Nephron progenitor cell (in vitro differentiated cells): ENCODE measurements around the gene NDOR1.

Experiments used
- DNase-seq: peaks from one replicate; pipeline ENCODE4 v3.0.0; 2021
- H3K27ac Mint-ChIP-seq: 2 replicates; pipeline ENCODE4 v1.8.0; 2021; ENCODE audit warnings: mild to moderate bottlenecking, moderate library complexity, mixed read lengths
- H3K27me3 Mint-ChIP-seq: 2 replicates; pipeline ENCODE4 v1.8.0; 2021; ENCODE audit warnings: mild to moderate bottlenecking, low read depth, mixed read lengths; ENCODE audit not compliant: poor library complexity
- H3K36me3 Mint-ChIP-seq: 2 replicates; pipeline ENCODE4 v1.8.0; 2021; ENCODE audit warnings: low read depth, mixed read lengths
- H3K4me1 Mint-ChIP-seq: 2 replicates; pipeline ENCODE4 v1.8.0; 2021; ENCODE audit warnings: mixed read lengths
- H3K4me3 Mint-ChIP-seq: 2 replicates; pipeline ENCODE4 v1.8.0; 2021; ENCODE audit warnings: mild to moderate bottlenecking, moderate library complexity, mixed read lengths
- H3K9me3 Mint-ChIP-seq: 2 replicates; pipeline ENCODE4 v1.8.0; 2021; ENCODE audit warnings: mild to moderate bottlenecking, moderate library complexity, mixed read lengths
- CTCF ChIP-seq: fragments of 200-600 bp; sonication (generic); IDR thresholded peaks from 2 replicates; pipeline ENCODE4 v1.5.0; 2021; ENCODE audit warnings: antibody characterized with exemption

NDOR1 gene

GRCh38 chr9:137262909-137263285 lies 57.4 kb downstream of the NDOR1 start:
- Mint-ChIP-seq H3K4me1 (no peaks in the 10 kb centered on the region), H3K27ac (no peak overlapping the region), H3K4me3 (no peak overlapping the region), H3K27me3 (no peaks in the 10 kb centered on the region), H3K9me3 (peaks cover 6% of the 10 kb centered on the region), H3K36me3 (peaks cover 29% of the 10 kb centered on the region)
- no peak for DNase-seq
- no peak for TF ChIP-seq CTCF

- peaks cover 6% of the 10 kb centered on the region for H3K9me3 Mint-ChIP-seq
- no peak overlapping the region for H3K27ac Mint-ChIP-seq
- no peak for TF ChIP-seq CTCF
- H3K4me3 Mint-ChIP-seq, result no peak overlapping the region
- DNase-seq, result no peak
- H3K36me3 Mint-ChIP-seq, result peaks cover 31% of the 10 kb centered on the region
- peaks cover 3% of the 10 kb centered on the region for H3K4me1 Mint-ChIP-seq
- H3K27me3 Mint-ChIP-seq, result no peaks in the 10 kb centered on the region
These were observed 58.0 kb downstream of the NDOR1 start for GRCh38 chr9:137263506-137263905.

GRCh38 chr9:137264067-137264466 lies 58.6 kb downstream of the NDOR1 start:
- no peak for TF ChIP-seq CTCF
- Mint-ChIP-seq H3K4me3 (no peak overlapping the region), H3K27ac (no peak overlapping the region), H3K36me3 (peaks cover 30% of the 10 kb centered on the region), H3K27me3 (no peaks in the 10 kb centered on the region), H3K9me3 (peaks cover 6% of the 10 kb centered on the region), H3K4me1 (peaks cover 7% of the 10 kb centered on the region)
- DNase-seq, result no peak

GRCh38 chr9:137265496-137266161 lies 60.1 kb downstream of the NDOR1 start:
- Mint-ChIP-seq H3K9me3 (peaks cover 6% of the 10 kb centered on the region), H3K4me3 (no peak overlapping the region), H3K36me3 (peaks cover 35% of the 10 kb centered on the region), H3K27ac (no peak overlapping the region), H3K27me3 (no peaks in the 10 kb centered on the region), H3K4me1 (peaks cover 7% of the 10 kb centered on the region)
- TF ChIP-seq CTCF, result no peak
- no peak for DNase-seq

GRCh38 chr9:137266162-137266527 lies 60.6 kb downstream of the NDOR1 start:
- peaks cover 31% of the 10 kb centered on the region for H3K36me3 Mint-ChIP-seq
- no peak overlapping the region for H3K27ac Mint-ChIP-seq
- no peaks in the 10 kb centered on the region for H3K27me3 Mint-ChIP-seq
- H3K9me3 Mint-ChIP-seq, result peaks cover 6% of the 10 kb centered on the region
- peaks cover 7% of the 10 kb centered on the region for H3K4me1 Mint-ChIP-seq
- H3K4me3 Mint-ChIP-seq, result no peak overlapping the region
- no peak for DNase-seq
- TF ChIP-seq CTCF, result no peak
